Measurements from ENCODE around the gene CCDC187. TPM values are rescaled to one million over a fixed set of nuclear protein-coding genes. Genes with fewer than 3 reads are reported as not detected.

CCDC187 gene
- total and polyA plus RNA-seq, 2 of the 8 experiments (the other 6 are each of a cell fraction or from before 2014, with no cell fraction given), result 0.02 TPM; not detected in 1

DNA sequence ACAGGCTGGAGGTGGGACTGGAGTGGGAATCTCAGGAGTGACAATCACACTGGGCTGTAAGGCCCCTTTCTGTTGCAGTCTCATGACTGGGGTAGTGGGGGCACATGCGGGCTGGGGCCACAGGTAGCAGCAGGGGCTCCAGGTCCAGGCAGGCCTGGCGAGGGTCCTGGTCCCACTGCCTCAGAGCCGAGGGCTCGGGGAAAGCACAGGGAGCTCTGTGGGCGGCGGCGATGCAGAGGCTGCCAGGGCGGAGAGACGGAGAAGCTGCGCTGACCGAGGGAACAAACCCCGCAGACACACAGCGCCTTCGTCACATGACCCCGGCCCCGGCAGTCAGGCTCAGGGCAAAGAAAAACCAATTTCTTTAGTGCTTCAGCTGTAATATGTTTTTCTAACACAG lies 93.6 kb downstream of the CCDC187 start (continued):
- TF ChIP-seq, protein P1, sequence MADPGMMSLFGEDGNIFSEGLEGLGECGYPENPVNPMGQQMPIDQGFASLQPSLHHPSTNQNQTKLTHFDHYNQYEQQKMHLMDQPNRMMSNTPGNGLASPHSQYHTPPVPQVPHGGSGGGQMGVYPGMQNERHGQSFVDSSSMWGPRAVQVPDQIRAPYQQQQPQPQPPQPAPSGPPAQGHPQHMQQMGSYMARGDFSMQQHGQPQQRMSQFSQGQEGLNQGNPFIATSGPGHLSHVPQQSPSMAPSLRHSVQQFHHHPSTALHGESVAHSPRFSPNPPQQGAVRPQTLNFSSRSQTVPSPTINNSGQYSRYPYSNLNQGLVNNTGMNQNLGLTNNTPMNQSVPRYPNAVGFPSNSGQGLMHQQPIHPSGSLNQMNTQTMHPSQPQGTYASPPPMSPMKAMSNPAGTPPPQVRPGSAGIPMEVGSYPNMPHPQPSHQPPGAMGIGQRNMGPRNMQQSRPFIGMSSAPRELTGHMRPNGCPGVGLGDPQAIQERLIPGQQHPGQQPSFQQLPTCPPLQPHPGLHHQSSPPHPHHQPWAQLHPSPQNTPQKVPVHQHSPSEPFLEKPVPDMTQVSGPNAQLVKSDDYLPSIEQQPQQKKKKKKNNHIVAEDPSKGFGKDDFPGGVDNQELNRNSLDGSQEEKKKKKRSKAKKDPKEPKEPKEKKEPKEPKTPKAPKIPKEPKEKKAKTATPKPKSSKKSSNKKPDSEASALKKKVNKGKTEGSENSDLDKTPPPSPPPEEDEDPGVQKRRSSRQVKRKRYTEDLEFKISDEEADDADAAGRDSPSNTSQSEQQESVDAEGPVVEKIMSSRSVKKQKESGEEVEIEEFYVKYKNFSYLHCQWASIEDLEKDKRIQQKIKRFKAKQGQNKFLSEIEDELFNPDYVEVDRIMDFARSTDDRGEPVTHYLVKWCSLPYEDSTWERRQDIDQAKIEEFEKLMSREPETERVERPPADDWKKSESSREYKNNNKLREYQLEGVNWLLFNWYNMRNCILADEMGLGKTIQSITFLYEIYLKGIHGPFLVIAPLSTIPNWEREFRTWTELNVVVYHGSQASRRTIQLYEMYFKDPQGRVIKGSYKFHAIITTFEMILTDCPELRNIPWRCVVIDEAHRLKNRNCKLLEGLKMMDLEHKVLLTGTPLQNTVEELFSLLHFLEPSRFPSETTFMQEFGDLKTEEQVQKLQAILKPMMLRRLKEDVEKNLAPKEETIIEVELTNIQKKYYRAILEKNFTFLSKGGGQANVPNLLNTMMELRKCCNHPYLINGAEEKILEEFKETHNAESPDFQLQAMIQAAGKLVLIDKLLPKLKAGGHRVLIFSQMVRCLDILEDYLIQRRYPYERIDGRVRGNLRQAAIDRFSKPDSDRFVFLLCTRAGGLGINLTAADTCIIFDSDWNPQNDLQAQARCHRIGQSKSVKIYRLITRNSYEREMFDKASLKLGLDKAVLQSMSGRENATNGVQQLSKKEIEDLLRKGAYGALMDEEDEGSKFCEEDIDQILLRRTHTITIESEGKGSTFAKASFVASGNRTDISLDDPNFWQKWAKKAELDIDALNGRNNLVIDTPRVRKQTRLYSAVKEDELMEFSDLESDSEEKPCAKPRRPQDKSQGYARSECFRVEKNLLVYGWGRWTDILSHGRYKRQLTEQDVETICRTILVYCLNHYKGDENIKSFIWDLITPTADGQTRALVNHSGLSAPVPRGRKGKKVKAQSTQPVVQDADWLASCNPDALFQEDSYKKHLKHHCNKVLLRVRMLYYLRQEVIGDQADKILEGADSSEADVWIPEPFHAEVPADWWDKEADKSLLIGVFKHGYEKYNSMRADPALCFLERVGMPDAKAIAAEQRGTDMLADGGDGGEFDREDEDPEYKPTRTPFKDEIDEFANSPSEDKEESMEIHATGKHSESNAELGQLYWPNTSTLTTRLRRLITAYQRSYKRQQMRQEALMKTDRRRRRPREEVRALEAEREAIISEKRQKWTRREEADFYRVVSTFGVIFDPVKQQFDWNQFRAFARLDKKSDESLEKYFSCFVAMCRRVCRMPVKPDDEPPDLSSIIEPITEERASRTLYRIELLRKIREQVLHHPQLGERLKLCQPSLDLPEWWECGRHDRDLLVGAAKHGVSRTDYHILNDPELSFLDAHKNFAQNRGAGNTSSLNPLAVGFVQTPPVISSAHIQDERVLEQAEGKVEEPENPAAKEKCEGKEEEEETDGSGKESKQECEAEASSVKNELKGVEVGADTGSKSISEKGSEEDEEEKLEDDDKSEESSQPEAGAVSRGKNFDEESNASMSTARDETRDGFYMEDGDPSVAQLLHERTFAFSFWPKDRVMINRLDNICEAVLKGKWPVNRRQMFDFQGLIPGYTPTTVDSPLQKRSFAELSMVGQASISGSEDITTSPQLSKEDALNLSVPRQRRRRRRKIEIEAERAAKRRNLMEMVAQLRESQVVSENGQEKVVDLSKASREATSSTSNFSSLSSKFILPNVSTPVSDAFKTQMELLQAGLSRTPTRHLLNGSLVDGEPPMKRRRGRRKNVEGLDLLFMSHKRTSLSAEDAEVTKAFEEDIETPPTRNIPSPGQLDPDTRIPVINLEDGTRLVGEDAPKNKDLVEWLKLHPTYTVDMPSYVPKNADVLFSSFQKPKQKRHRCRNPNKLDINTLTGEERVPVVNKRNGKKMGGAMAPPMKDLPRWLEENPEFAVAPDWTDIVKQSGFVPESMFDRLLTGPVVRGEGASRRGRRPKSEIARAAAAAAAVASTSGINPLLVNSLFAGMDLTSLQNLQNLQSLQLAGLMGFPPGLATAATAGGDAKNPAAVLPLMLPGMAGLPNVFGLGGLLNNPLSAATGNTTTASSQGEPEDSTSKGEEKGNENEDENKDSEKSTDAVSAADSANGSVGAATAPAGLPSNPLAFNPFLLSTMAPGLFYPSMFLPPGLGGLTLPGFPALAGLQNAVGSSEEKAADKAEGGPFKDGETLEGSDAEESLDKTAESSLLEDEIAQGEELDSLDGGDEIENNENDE (IDR thresholded peaks at IDR 0.05; ENCODE audit: insufficient replicate concordance, low read length), result no peak
- no peak for TF ChIP-seq SIX5 (IDR thresholded peaks at IDR 0.05; ENCODE audit: low read depth, low read length)
- TF ChIP-seq CBX5 (IDR thresholded peaks at IDR 0.05; ENCODE audit: low read depth, low read length), result no peak
- no peak for TF ChIP-seq POLR2AphosphoS5 (IDR thresholded peaks at IDR 0.05; ENCODE audit: low read depth, low read length)
- no peak for TF ChIP-seq RAD21 (IDR thresholded peaks at IDR 0.05 in 1 of 2, conservative IDR thresholded peaks at IDR 0.05 in 1 of 2; ENCODE audit: low read depth in 2 of 2, low read length in 2 of 2)
- TF ChIP-seq CEBPB (IDR thresholded peaks at IDR 0.05; ENCODE audit: low read depth, low read length), result no peak
